Measurements from ENCODE around the gene SORBS2. TPM values are rescaled to one million over a fixed set of nuclear protein-coding genes. Genes with fewer than 3 reads are reported as not detected.
A peak's percentile ranks its signal among the peaks of the same experiment; 100 is the strongest.

The SORBS2 gene
- total RNA-seq, 4 donors from 2014 or later: 45.3 to 135 (median 76.2) TPM

- no peak overlapping the region for H3K27ac ChIP-seq
- no peak for DNase-seq (ENCODE audit: low spot score in 2 of 2)
- no peak for TF ChIP-seq CTCF (IDR thresholded peaks at IDR 0.05)
- TF ChIP-seq POLR2A (IDR thresholded peaks at IDR 0.05): no peak
- TF ChIP-seq EP300 (IDR thresholded peaks at IDR 0.05): no peak
- no peaks in the 10 kb centered on the region for H3K9me3 ChIP-seq
- H3K36me3 ChIP-seq: no peaks in the 10 kb centered on the region
- H3K27me3 ChIP-seq: no peaks in the 10 kb centered on the region
- 70 to 79% methylated on average over 8 of the region's 8 CpGs for WGBS, 2 donors
- H3K4me1 ChIP-seq: peaks cover 0 to 19% (median 3%) of the 10 kb centered on the region in 4 donors
- no peak overlapping the region for H3K4me3 ChIP-seq
These were observed 14.2 kb downstream of the SORBS2 start for GRCh38 chr4:185797596-185798338.

GRCh38 chr4:185797018-185797417 is 15.0 kb downstream of the SORBS2 start:
- DNase-seq (ENCODE audit: low spot score in 2 of 2): no peak
- TF ChIP-seq POLR2A (IDR thresholded peaks at IDR 0.05) (no peak), CTCF (IDR thresholded peaks at IDR 0.05) (no peak), EP300 (IDR thresholded peaks at IDR 0.05) (no peak)
- H3K9me3 ChIP-seq: no peaks in the 10 kb centered on the region
- H3K4me1 ChIP-seq: peaks cover 0 to 26% (median 5%) of the 10 kb centered on the region in 4 donors
- no peaks in the 10 kb centered on the region for H3K27me3 ChIP-seq
- no peak overlapping the region for H3K27ac ChIP-seq
- no peak overlapping the region for H3K4me3 ChIP-seq
- WGBS, 2 donors: 77 to 81% methylated on average over 14 of the region's 14 CpGs
- H3K36me3 ChIP-seq: no peaks in the 10 kb centered on the region

- no peak for DNase-seq (ENCODE audit: low spot score in 2 of 2)
- H3K9me3 ChIP-seq: no peaks in the 10 kb centered on the region
- H3K27ac ChIP-seq: no peak overlapping the region
- peaks cover 0 to 33% (median 6%) of the 10 kb centered on the region in 4 donors for H3K4me1 ChIP-seq
- no peak for TF ChIP-seq CTCF (IDR thresholded peaks at IDR 0.05)
- no peak for TF ChIP-seq POLR2A (IDR thresholded peaks at IDR 0.05)
- no peaks in the 10 kb centered on the region for H3K27me3 ChIP-seq
- WGBS, 2 donors: 87 to 92% methylated on average over 8 to 11 of the region's 11 CpGs
- no peaks in the 10 kb centered on the region for H3K36me3 ChIP-seq
- no peak overlapping the region for H3K4me3 ChIP-seq
These were observed 15.8 kb downstream of the SORBS2 start for GRCh38 chr4:185796176-185796575.

GRCh38 chr4:185794637-185795036 is 17.4 kb downstream of the SORBS2 start:
- 75% methylated on average over 1 of the region's 1 CpG for WGBS, 2 donors
- no peaks in the 10 kb centered on the region for H3K9me3 ChIP-seq
- H3K27ac ChIP-seq: peak overlapping the region in 2 of 4 donors; percentile 51 to 75
- no peaks in the 10 kb centered on the region for H3K27me3 ChIP-seq
- H3K4me3 ChIP-seq: no peak overlapping the region
- no peak for TF ChIP-seq EP300 (IDR thresholded peaks at IDR 0.05)
- no peak for TF ChIP-seq POLR2A (IDR thresholded peaks at IDR 0.05)
- TF ChIP-seq CTCF (IDR thresholded peaks at IDR 0.05): no peak
- peaks cover 0 to 42% (median 6%) of the 10 kb centered on the region in 4 donors for H3K4me1 ChIP-seq
- no peak for DNase-seq (ENCODE audit: low spot score in 2 of 2)
- no peaks in the 10 kb centered on the region for H3K36me3 ChIP-seq

GRCh38 chr4:185793716-185794115 is 18.3 kb downstream of the SORBS2 start:
- Histone ChIP-seq H3K27ac (peak overlapping the region in 2 of 4 donors; percentile 51 to 75), H3K4me3 (no peak overlapping the region), H3K9me3 (no peaks in the 10 kb centered on the region), H3K4me1 (peaks cover 0 to 42% (median 6%) of the 10 kb centered on the region in 4 donors), H3K36me3 (no peaks in the 10 kb centered on the region), H3K27me3 (no peaks in the 10 kb centered on the region)
- 66 to 80% methylated on average over 4 of the region's 4 CpGs for WGBS, 2 donors
- no peak for DNase-seq (ENCODE audit: low spot score in 2 of 2)
- TF ChIP-seq POLR2A (IDR thresholded peaks at IDR 0.05) (no peak), CTCF (IDR thresholded peaks at IDR 0.05) (no peak), EP300 (IDR thresholded peaks at IDR 0.05) (no peak)

Data from tibial nerve (tissue), 4 donors.